IMR-90 (cell line): ENCODE data around the gene C1R. TPM values are rescaled to one million over a fixed set of nuclear protein-coding genes. Genes with fewer than 3 reads are reported as not detected.

Experiments used
- ATAC-seq: fragments of 200-7000 bp; cut with Tn5 transposase; 2 replicates; pipeline ENCODE4 v1.9.1; 2020; ENCODE audit warnings: low read depth, mild to moderate bottlenecking, moderate library complexity
- BruUV-seq: library from RNA; stranded (reverse); fragments of 400-500 nt; replicated peaks from 2 replicates; lab custom pipeline; 2021; lab: Mats Ljungman, UMichigan
- CTCF ChIA-PET: fragments of 300-600 bp; formaldehyde crosslinking; extraction: SDS; loops from one replicate; lab custom pipeline; 2021; ENCODE audit warnings: antibody characterized with exemption; lab: Yijun Ruan, JAX
- POLR2A ChIA-PET: fragments of 300-600 bp; sonication (Branson Sonifier 250); formaldehyde crosslinking; loops from one replicate; lab custom pipeline; 2022; ENCODE audit warnings: antibody characterized with exemption; ENCODE audit not compliant: unreplicated experiment; lab: Charles Lee
- DNase-seq: peaks from one replicate; pipeline ENCODE4 v3.0.0; 2013
- H2AFZ ChIP-seq: replicated peaks from 2 replicates; pipeline ENCODE3; 2013; ENCODE audit warnings: low read length, mild to moderate bottlenecking; ENCODE audit not compliant: poor library complexity
- H2AK5ac ChIP-seq: 2 replicates; pipeline ENCODE4 v1.6.1; 2013; ENCODE audit warnings: low read depth, low read length, inconsistent platforms
- H2AK9ac ChIP-seq: replicated peaks from 2 replicates; pipeline ENCODE3; 2013; ENCODE audit warnings: mild to moderate bottlenecking, low read depth, low read length, moderate library complexity; ENCODE audit not compliant: poor library complexity
- H2BK120ac ChIP-seq: 2 replicates; pipeline ENCODE4 v1.6.1; 2013; ENCODE audit warnings: low read depth, low read length, inconsistent platforms
- H2BK15ac ChIP-seq: 3 replicates; pipeline ENCODE4 v1.6.1; 2013; ENCODE audit warnings: low read depth, low read length, inconsistent platforms
- H2BK20ac ChIP-seq: 2 replicates; pipeline ENCODE4 v1.6.1; 2013; ENCODE audit warnings: low read depth, mild to moderate bottlenecking, inconsistent platforms, low read length, moderate library complexity
- H2BK5ac ChIP-seq: 2 replicates; pipeline ENCODE4 v1.6.1; 2013; ENCODE audit warnings: mild to moderate bottlenecking, low read depth, low read length, inconsistent platforms; ENCODE audit not compliant: poor library complexity, severe bottlenecking
- H3K14ac ChIP-seq: replicated peaks from 2 replicates; pipeline ENCODE4 v1.6.1; 2013; ENCODE audit warnings: low read depth, low read length, inconsistent platforms
- H3K18ac ChIP-seq: 2 replicates; pipeline ENCODE4 v1.6.1; 2013; ENCODE audit warnings: low read depth, low read length, control low read depth
- H3K23ac ChIP-seq: 2 replicates; pipeline ENCODE4 v1.6.1; 2013; ENCODE audit warnings: low read depth, low read length, inconsistent platforms
- H3K27ac ChIP-seq: 2 replicates; pipeline ENCODE4 v1.5.1; 2013; ENCODE audit warnings: mild to moderate bottlenecking, control low read depth, low read length; ENCODE audit not compliant: insufficient read depth
- H3K27me3 ChIP-seq: 2 replicates; pipeline ENCODE4 v1.6.1; 2013; ENCODE audit warnings: low read length; ENCODE audit not compliant: control insufficient read depth, insufficient read depth
- H3K36me3 ChIP-seq: 2 replicates; pipeline ENCODE4 v1.6.1; 2013; ENCODE audit warnings: low read length, mixed read lengths; ENCODE audit not compliant: control insufficient read depth, insufficient read depth
- H3K4ac ChIP-seq: 2 replicates; pipeline ENCODE4 v1.6.1; 2013; ENCODE audit warnings: low read depth, low read length, inconsistent platforms
- H3K4me1 ChIP-seq: 2 replicates; pipeline ENCODE4 v1.6.1; 2013; ENCODE audit warnings: low read length, mixed read lengths; ENCODE audit not compliant: control insufficient read depth, insufficient read depth
- H3K4me2 ChIP-seq: 2 replicates; pipeline ENCODE4 v1.6.1; 2013; ENCODE audit warnings: low read depth, mild to moderate bottlenecking, control low read depth, low read length, moderate library complexity
- H3K4me3 ChIP-seq: 2 replicates; pipeline ENCODE4 v1.5.1; 2013; ENCODE audit warnings: low read depth, mild to moderate bottlenecking, control low read depth, low read length, moderate library complexity; ENCODE audit not compliant: insufficient read depth
- H3K56ac ChIP-seq: 2 replicates; pipeline ENCODE4 v1.6.1; 2013; ENCODE audit warnings: low read length, inconsistent platforms; ENCODE audit not compliant: insufficient read depth; ENCODE audit errors: extremely low read depth
- H3K79me1 ChIP-seq, 2 experiments: 2 replicates each; pipeline ENCODE4 v1.6.1; 2013; ENCODE audit warnings: low read length in 2 of 2, inconsistent platforms in 1 of 2, low read depth in 1 of 2
- H3K9ac ChIP-seq: 2 replicates; pipeline ENCODE4 v1.6.1; 2013; ENCODE audit warnings: low read depth, low read length, control low read depth
- H3K9me1 ChIP-seq: 2 replicates; pipeline ENCODE4 v1.6.1; 2013; ENCODE audit warnings: low read length, inconsistent platforms; ENCODE audit not compliant: insufficient read depth
- H3K9me3 ChIP-seq: 2 replicates; pipeline ENCODE4 v1.6.1; 2013; ENCODE audit warnings: low read length; ENCODE audit not compliant: control insufficient read depth, insufficient read depth
- H4K20me1 ChIP-seq: 2 replicates; pipeline ENCODE4 v1.6.1; 2013; ENCODE audit warnings: low read length, inconsistent platforms; ENCODE audit not compliant: insufficient read depth
- H4K5ac ChIP-seq: 2 replicates; pipeline ENCODE4 v1.6.1; 2013; ENCODE audit warnings: mild to moderate bottlenecking, low read depth, low read length, control low read depth
- H4K8ac ChIP-seq, 2 experiments: 2 replicates each; pipeline ENCODE4 v1.6.1; 2013; ENCODE audit warnings: low read depth in 2 of 2, low read length in 2 of 2, control low read depth in 1 of 2, inconsistent platforms in 1 of 2
- H4K91ac ChIP-seq: 2 replicates; pipeline ENCODE4 v1.6.1; 2013; ENCODE audit warnings: low read depth, low read length, inconsistent platforms; ENCODE audit not compliant: insufficient read depth
- BHLHE40 ChIP-seq: fragments of 150-350 bp; IDR thresholded peaks from 2 replicates; pipeline ENCODE4 v1.6.1; 2016; ENCODE audit warnings: mild to moderate bottlenecking, low read depth, low read length
- CEBPB ChIP-seq: IDR thresholded peaks from 2 replicates; pipeline ENCODE4 v1.6.1; 2012; ENCODE audit warnings: low read depth, low read length, improper control_type of control experiment
- CHD1 ChIP-seq: IDR thresholded peaks from 2 replicates; pipeline ENCODE4 v1.6.1; 2012; ENCODE audit warnings: low read depth, low read length, improper control_type of control experiment
- CTCF ChIP-seq: conservative IDR thresholded peaks from 2 replicates; pipeline ENCODE4 v1.5.1; 2012; ENCODE audit warnings: mild to moderate bottlenecking, low read depth, low read length, improper control_type of control experiment
- ELK1 ChIP-seq: fragments of 150-350 bp; IDR thresholded peaks from 2 replicates; pipeline ENCODE4 v1.6.1; 2016; ENCODE audit warnings: low read depth, mild to moderate bottlenecking, low read length, moderate library complexity, borderline replicate concordance
- FOS ChIP-seq: fragments of 150-350 bp; IDR thresholded peaks from 2 replicates; pipeline ENCODE4 v1.6.1; 2016; ENCODE audit warnings: low read depth, low read length
- MAFK ChIP-seq: IDR thresholded peaks from 2 replicates; pipeline ENCODE4 v1.6.1; 2012; ENCODE audit warnings: low read depth, low read length, improper control_type of control experiment
- MAZ ChIP-seq: IDR thresholded peaks from 2 replicates; pipeline ENCODE4 v1.6.1; 2012; ENCODE audit warnings: low read depth, mild to moderate bottlenecking, low read length, improper control_type of control experiment, moderate library complexity, borderline replicate concordance
- MXI1 ChIP-seq: IDR thresholded peaks from 2 replicates; pipeline ENCODE4 v1.6.1; 2012; ENCODE audit warnings: low read depth, mild to moderate bottlenecking, low read length, moderate library complexity, borderline replicate concordance
- NFE2L2 ChIP-seq: fragments of 150-350 bp; IDR thresholded peaks from 2 replicates; pipeline ENCODE4 v1.6.1; 2016; ENCODE audit warnings: low read depth, mild to moderate bottlenecking, low read length
- POLR2A ChIP-seq: IDR thresholded peaks from 2 replicates; pipeline ENCODE4 v1.6.1; 2012; ENCODE audit warnings: mild to moderate bottlenecking, low read depth, low read length
- RAD21 ChIP-seq: IDR thresholded peaks from 2 replicates; pipeline ENCODE4 v1.6.1; 2012; ENCODE audit warnings: low read length, improper control_type of control experiment
- RCOR1 ChIP-seq: IDR thresholded peaks from 2 replicates; pipeline ENCODE4 v1.6.1; 2012; ENCODE audit warnings: mild to moderate bottlenecking, low read length, improper control_type of control experiment; ENCODE audit not compliant: insufficient replicate concordance
- RFX5 ChIP-seq: IDR thresholded peaks from 2 replicates; pipeline ENCODE4 v1.8.0; 2012; ENCODE audit warnings: low read depth, mild to moderate bottlenecking, low read length, moderate library complexity
- SMC3 ChIP-seq: fragments of 150-350 bp; IDR thresholded peaks from 2 replicates; pipeline ENCODE4 v1.6.1; 2016; ENCODE audit warnings: low read depth, mild to moderate bottlenecking, antibody characterized with exemption, low read length, moderate library complexity
- USF2 ChIP-seq: fragments of 150-350 bp; IDR thresholded peaks from 2 replicates; pipeline ENCODE4 v1.6.1; 2017; ENCODE audit warnings: mild to moderate bottlenecking, antibody characterized with exemption, low read length, low read depth
- WGBS, 2 experiments: methylation state at CpG; one replicate each; pipeline versions ENCODE4 v1.1.5 to v1.1.7; 2013; ENCODE audit warnings: missing lambda C conversion rate in 2 of 2; ENCODE audit not compliant: insufficient read length in 1 of 2; ENCODE audit errors: extremely low coverage in 2 of 2; 5-methylcytosine and 5-hydroxymethylcytosine counted together
- dilution Hi-C: fragments of 300-500 bp; cut with HindIII; formaldehyde crosslinking; loops from one replicate; pipeline ENCODE4 v1.14.3; 2018; ENCODE audit warnings: low sequenced_read_pairs; ENCODE audit not compliant: unreplicated experiment
- in situ Hi-C: fragments of 300-500 bp; cut with MboI; formaldehyde crosslinking; loops from 3 replicates; pipeline ENCODE4 v1.14.3; 2019; ENCODE audit warnings: low sequenced_read_pairs, inconsistent platforms, mixed read lengths
- intact Hi-C: fragments of 100-400 bp; cut with micrococcal nuclease; formaldehyde crosslinking; loops from 2 replicates; pipeline ENCODE4 v1.10.0; 2022
- polyA plus RNA-seq, 3 experiments: library from polyadenylated mRNA; depleted of rRNA; stranded (reverse); fragments of >200 nt; gene quantifications; 2 replicates each; pipeline ENCODE4 v1.2.3, GENCODE V29; 2012; ENCODE audit warnings: low replicate concordance in 1 of 3
- total RNA-seq: library from RNA; depleted of rRNA; stranded (reverse); fragments of >200 nt; gene quantifications from 2 replicates; pipeline ENCODE4 v1.2.3, GENCODE V29; 2012

Gene C1R
- total and polyA plus RNA-seq, 2 of the 4 experiments (the other 2 are of a cell fraction): 38.4 to 165 TPM

GRCh38 chr12:7100239-7100638 is 8.0 kb upstream of the C1R start:
- Histone ChIP-seq H3K27me3 (no peaks in the 10 kb centered on the region), H3K4me3 (no peak overlapping the region), H2AFZ (no peak overlapping the region), H3K14ac (no peak overlapping the region), H4K91ac (no peak overlapping the region), H3K23ac (no peak overlapping the region), H2BK15ac (no peak overlapping the region), H2BK120ac (no peak overlapping the region), H3K9me3 (no peaks in the 10 kb centered on the region), H3K79me1 (peaks cover 11 to 18% of the 10 kb centered on the region in 2 experiments), H2AK9ac (no peak overlapping the region), H3K4ac (no peak overlapping the region), H2AK5ac (no peak overlapping the region), H3K4me2 (no peak overlapping the region), H3K9me1 (peaks cover 14% of the 10 kb centered on the region; the same call in 1 of the 2 replicates), H4K5ac (no peak overlapping the region), H3K4me1 (peaks cover 4% of the 10 kb centered on the region; the same call in 1 of the 2 replicates), H3K18ac (no peak overlapping the region), H3K9ac (no peak overlapping the region), H2BK20ac (no peak overlapping the region), H4K8ac (no peak overlapping the region), H2BK5ac (no peak overlapping the region), H3K56ac (no peak overlapping the region), H3K36me3 (peaks cover 26% of the 10 kb centered on the region), H3K27ac (no peak overlapping the region), H4K20me1 (peaks cover 4% of the 10 kb centered on the region)
- BruUV-seq: no TSS peak
- ATAC-seq (no peak), DNase-seq (no peak)
- ChIA-PET CTCF (interaction anchor here (1.3 kb wide), 1 partner anchor 8 kb away, joined by 4 read pairs; the partner anchor contains the start of gene C1RL), POLR2A (no interaction called here)
- no CpG with 5 or more reads among the region's 4 CpGs for WGBS, 2 experiments
- in situ Hi-C loops (no loop called here), intact Hi-C loops (no loop called here), dilution Hi-C loops (no loop called here)
- TF ChIP-seq NFE2L2 (no peak), BHLHE40 (no peak), MAZ (no peak), SMC3 (no peak), CHD1 (no peak), POLR2A (no peak), ELK1 (no peak), RFX5 (no peak), CTCF (no peak), USF2 (no peak), RCOR1 (no peak), CEBPB (no peak), RAD21 (no peak), FOS (no peak), MAFK (no peak), MXI1 (no peak)
